Fibroblast of lung (primary cell): ENCODE results near the gene ACOT7.

Experiments used
- CTCF ChIP-seq, 2 donors: IDR thresholded peaks in 1 of 2; conservative IDR thresholded peaks in 1 of 2; 1 replicate in 1 of 2; 2 replicates in 1 of 2; pipeline ENCODE4 v1.5.1; 2011 to 2012; ENCODE audit warnings: low read length in 2 of 2, control low read depth in 1 of 2, inconsistent platforms in 1 of 2, low read depth in 1 of 2, mild to moderate bottlenecking in 1 of 2
- EZH2 ChIP-seq: IDR thresholded peaks from 2 replicates; pipeline ENCODE4 v1.5.1; 2012; ENCODE audit warnings: low read length, control low read depth, mild to moderate bottlenecking; ENCODE audit errors: missing control alignments

- TF ChIP-seq CTCF (conservative IDR thresholded peaks at IDR 0.05 in 1 of 2, IDR thresholded peaks at IDR 0.05 in 1 of 2; ENCODE audit: low read depth in 1 of 2, low read length in 2 of 2) (peak in 1 of 2 donors; percentile 8), EZH2 (no peak)
Measured at GRCh38 chr1:6409053-6409452, 15.5 kb upstream of the ACOT7 start.
